GM12878 (cell line): ENCODE results near the gene ORM2. TPM values are rescaled to one million over a fixed set of nuclear protein-coding genes. Genes with fewer than 3 reads are reported as not detected.

Experiments
- ATF7 ChIP-seq: fragments of 450-650 bp; IDR thresholded peaks from 2 replicates; pipeline ENCODE4 v1.6.1; 2016; ENCODE audit warnings: low read depth, mild to moderate bottlenecking
- CHD2 ChIP-seq: IDR thresholded peaks from 2 replicates; pipeline ENCODE4 v1.6.1; 2011; ENCODE audit warnings: low read depth, low read length, improper control_type of control experiment, borderline replicate concordance
- E4F1 ChIP-seq: fragments of 450-650 bp; IDR thresholded peaks from 2 replicates; pipeline ENCODE4 v1.6.1; 2018; ENCODE audit warnings: borderline replicate concordance, mild to moderate bottlenecking; ENCODE audit not compliant: partially characterized antibody
- EP300 ChIP-seq, 2 experiments: fragments of 150-350 bp in 1 of 2; IDR thresholded peaks; 2 replicates each; pipeline ENCODE4 v1.6.1; 2011 to 2012; ENCODE audit warnings: low read depth in 2 of 2, low read length in 2 of 2, borderline replicate concordance in 1 of 2, improper control_type of control experiment in 1 of 2, inconsistent platforms in 1 of 2; ENCODE audit not compliant: control insufficient read depth in 1 of 2
- HDAC6 ChIP-seq: fragments of 200-600 bp; sonication (generic); IDR thresholded peaks from one replicate; pipeline ENCODE4 v1.8.0; 2017; ENCODE audit warnings: antibody characterized with exemption; ENCODE audit not compliant: unreplicated experiment
- MXI1 ChIP-seq: fragments of 150-350 bp; IDR thresholded peaks from 2 replicates; pipeline ENCODE4 v1.6.1; 2011; ENCODE audit warnings: low read depth, mild to moderate bottlenecking, inconsistent platforms, low read length, improper control_type of control experiment
- NKRF ChIP-seq: fragments of 450-650 bp; conservative IDR thresholded peaks from 2 replicates; pipeline ENCODE4 v1.6.1; 2017; ENCODE audit warnings: mild to moderate bottlenecking, moderate library complexity
- TCF3 ChIP-seq: IDR thresholded peaks from 2 replicates; pipeline ENCODE4 v1.6.1; 2012; ENCODE audit warnings: low read depth, mild to moderate bottlenecking, low read length, borderline replicate concordance; ENCODE audit not compliant: insufficient read depth
- ZNF217 ChIP-seq: fragments of 450-650 bp; IDR thresholded peaks from 2 replicates; pipeline ENCODE4 v1.6.1; 2017; ENCODE audit warnings: antibody characterized with exemption, mild to moderate bottlenecking
- ZNF384 ChIP-seq: IDR thresholded peaks from 2 replicates; pipeline ENCODE4 v1.6.1; 2012; ENCODE audit warnings: low read depth, mild to moderate bottlenecking, low read length, improper control_type of control experiment, borderline replicate concordance
- polyA plus RNA-seq, 11 experiments: library from polyadenylated mRNA; depleted of rRNA in 4 of 11; unstranded in 6 of 11; stranded (reverse) in 5 of 11; fragments of >200 nt; fragmentation: Nextera tagmentation in 4 of 11; fragmentation: Illumina TruSeq in 1 of 11; extraction: Ambion mirVana in 4 of 11; extraction: Trizol in 1 of 11; gene quantifications; 1 replicate in 1 of 11; 2 replicates in 10 of 11; pipeline versions ENCODE4 v1.2.1 to v1.2.3, GENCODE V29; 2011 to 2016; ENCODE audit warnings: inconsistent platforms in 2 of 11, missing spikeins in 2 of 11, low read depth in 1 of 11
- total RNA-seq, 4 experiments: library from RNA; depleted of rRNA in 3 of 4; stranded (reverse); fragments of >200 nt in 3 of 4; fragmentation: Illumina TruSeq in 1 of 4; extraction: Trizol in 1 of 4; gene quantifications; 2 replicates each; pipeline versions ENCODE4 v1.2.1 to v1.2.3, GENCODE V29; 2013 to 2021

Gene ORM2
- total and polyA plus RNA-seq, 10 of the 15 experiments (the other 5 are each of a cell fraction or from before 2014, with no cell fraction given) = 0.64 TPM; not detected in 9

- TF ChIP-seq NKRF (no peak), ZNF217 (no peak), CHD2 (no peak), ZNF384 (no peak), EP300 (IDR thresholded peaks at IDR 0.05; ENCODE audit: borderline replicate concordance in 1 of 2, control insufficient read depth in 1 of 2, low read depth in 2 of 2, low read length in 2 of 2) (no peak), ATF7 (no peak), MXI1 (no peak), TCF3 (no peak), E4F1 (no peak), HDAC6 (no peak)
These were observed 48.3 kb downstream of the ORM2 start (continued) for GRCh38 chr9:114378016-114378415.
